Brain pericyte (primary cell): ENCODE results near the gene IL11.
A peak's percentile ranks its signal among the peaks of the same experiment; 100 is the strongest.
"Not testable (repeated sequence)": the region's sequence is repeated elsewhere in the genome, so short reads cannot be mapped to it uniquely, and the experiment has no call there.

Source experiments
- DNase-seq: peaks from one replicate; pipeline ENCODE4 v3.0.0-alpha.2; 2012; ENCODE audit warnings: low read depth, low spot score

IL11 gene

GRCh38 chr19:55352040-55352439 lies 18.2 kb downstream of the IL11 start:
- no peak for DNase-seq

- DNase-seq, result no peak
Observed at GRCh38 chr19:55350620-55351315, 19.5 kb downstream of the IL11 start.

- no peak for DNase-seq
Observed at GRCh38 chr19:55348317-55349034, 21.8 kb downstream of the IL11 start.

- DNase-seq, result no peak
Observed at GRCh38 chr19:55347442-55348009, 22.7 kb downstream of the IL11 start.

DNA sequence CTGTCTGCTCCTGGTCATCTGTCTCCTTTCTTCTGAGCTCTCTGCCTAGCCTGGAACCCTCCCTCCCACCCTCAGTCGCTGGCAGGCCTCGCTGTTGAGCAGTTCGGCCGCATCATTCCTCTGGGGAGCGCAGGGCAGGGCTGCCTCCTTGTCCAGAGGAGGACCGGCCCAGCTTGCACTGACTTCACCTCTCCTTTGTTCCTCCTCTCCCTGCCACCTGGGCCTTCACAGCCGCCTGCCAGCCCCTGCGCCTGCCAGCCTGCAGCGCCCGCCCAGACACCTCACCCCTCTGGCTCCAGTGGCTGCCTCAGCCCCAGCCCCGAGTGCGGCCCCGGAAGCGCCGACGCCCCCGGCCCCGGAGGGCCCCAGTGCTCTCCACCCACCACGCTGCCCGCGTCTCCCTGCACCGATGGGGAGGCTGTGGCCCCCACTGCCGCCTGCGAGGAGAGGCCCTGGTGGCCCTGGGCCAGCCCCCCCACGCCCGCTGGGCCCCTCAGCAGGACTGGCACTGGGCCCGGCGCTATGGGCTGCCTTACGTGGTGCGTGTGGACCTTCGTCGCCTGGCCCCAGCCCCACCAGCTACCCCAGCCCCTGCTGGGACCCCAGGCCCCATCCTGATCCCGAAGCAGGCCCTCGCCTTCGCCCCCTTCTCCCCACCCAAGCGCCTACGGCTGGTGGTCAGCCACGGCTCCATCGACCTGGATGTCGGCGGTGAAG lies 23.4 kb downstream of the IL11 start:
- DNase-seq, result no peak

- no peak for DNase-seq
Observed at GRCh38 chr19:55345818-55346724, 24.2 kb downstream of the IL11 start.

GRCh38 chr19:55345101-55345817 lies 25.0 kb downstream of the IL11 start:
- DNase-seq, result no peak

GRCh38 chr19:55344444-55344843 lies 25.8 kb downstream of the IL11 start:
- DNase-seq, result no peak

DNA sequence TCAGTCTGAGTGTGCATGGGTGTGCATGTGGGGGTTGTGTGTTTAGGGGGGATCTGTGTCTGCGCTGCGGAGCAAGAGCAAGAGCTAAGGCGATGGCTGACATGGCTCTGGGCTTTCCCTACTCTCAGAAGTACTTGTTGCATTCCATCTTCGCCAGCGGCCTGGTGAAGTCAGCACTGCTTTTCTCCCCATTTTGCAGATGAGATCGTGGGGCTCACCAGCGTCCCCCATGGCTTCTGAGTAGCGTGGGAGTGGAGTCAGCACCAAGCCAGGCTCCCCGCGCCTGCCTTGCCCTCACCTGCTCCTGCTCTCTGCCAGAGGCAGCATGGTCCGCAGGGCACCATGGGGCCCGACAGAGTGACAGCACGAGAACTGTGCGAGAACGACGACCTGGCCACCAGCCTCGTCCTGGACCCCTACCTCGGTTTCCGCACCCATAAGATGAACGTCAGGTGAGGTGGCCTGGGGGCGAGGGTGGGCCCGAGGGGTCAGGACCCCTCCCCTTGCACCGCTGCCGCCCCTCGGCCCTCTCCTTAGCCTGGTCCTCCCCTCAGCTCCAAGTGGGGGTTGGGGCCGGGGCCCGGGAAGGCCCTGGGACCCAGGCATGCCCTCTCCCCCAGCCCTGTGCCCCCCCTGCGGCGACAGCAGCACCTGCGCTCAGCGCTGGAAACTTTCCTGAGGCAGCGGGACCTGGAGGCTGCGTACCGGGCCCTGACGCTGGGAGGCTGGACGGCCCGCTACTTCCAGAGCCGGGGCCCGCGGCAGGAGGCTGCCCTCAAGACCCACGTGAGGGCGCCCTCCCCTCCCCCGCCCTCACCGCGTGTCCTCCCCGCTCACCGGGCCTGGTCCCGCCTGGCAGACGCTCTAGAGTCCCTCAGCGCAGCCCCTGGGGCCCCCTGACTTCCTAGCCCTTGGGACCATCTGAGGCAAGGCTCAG lies 28.4 kb downstream of the IL11 start:
- no peak for DNase-seq

DNA sequence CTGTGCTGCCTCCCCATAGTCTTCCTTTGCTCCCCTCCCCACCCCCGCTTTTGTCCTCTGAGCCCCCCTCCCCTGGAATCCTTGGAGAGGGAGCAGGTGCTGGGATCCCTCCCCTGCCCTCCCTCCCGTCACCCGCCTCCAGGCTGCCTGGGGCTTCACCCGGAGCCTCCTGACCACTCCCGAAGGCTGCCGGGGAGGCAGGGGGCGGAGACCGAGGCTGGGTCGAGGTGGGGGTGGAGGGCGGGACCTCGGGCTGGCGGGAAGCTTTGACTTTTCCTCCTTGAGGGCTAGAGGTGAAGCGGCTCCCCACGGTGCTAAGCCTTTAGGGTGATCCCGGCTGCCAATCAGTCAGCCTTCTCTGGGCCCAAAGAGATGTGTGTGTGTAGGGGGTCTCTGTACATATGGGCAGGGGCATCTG lies 29.1 kb downstream of the IL11 start:
- no peak for DNase-seq

GRCh38 chr19:55340784-55341147 lies 29.5 kb downstream of the IL11 start:
- DNase-seq, result no peak

- DNase-seq, result no peak
Observed at GRCh38 chr19:55339889-55340783, 30.1 kb downstream of the IL11 start.

DNA sequence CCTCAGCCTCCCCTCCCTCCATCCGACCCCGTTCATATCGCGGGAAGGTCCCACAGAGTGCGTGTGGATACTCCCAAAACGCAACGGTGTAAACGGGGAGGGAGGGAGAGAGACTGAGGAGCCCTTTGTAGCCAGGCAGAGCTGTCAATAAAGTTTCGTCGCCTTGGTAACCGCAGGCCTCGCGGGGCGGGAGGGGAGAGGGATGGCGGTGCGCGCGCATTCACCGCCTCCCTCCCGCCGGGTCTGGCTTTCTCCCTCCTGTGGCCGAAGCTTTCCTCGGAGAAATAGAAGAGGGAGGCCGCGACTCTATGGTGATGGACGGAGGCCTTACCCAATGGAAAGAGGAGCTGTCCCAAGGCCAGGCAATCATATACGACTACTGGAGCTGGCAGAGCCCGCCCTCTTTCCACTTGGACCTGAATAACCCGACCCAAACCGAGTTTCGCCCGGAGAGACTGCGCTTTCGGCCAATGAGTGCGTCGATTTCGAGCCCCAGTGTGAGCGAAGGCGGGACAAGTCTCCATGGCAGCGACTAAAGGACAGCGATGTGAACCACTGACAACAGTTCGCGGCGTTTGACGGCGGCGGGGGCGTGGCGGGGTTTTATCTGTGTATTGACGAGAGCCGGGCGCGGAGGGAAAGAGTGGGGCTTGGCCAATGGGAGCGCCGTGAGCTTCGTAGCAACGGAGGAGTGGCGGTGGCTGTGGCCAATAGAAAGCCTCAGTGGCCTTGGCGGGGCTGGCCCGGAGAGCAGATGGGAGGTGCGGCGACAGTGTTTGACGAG lies 31.0 kb downstream of the IL11 start, which contains the start of gene KMT5C:
TSS of gene KMT5C (plus strand) at position 772 of the 784 bp plus-strand sequence. CDS start 2,061 bp downstream, outside the sequence.
- DNase-seq, result peak; percentile 100

DNA sequence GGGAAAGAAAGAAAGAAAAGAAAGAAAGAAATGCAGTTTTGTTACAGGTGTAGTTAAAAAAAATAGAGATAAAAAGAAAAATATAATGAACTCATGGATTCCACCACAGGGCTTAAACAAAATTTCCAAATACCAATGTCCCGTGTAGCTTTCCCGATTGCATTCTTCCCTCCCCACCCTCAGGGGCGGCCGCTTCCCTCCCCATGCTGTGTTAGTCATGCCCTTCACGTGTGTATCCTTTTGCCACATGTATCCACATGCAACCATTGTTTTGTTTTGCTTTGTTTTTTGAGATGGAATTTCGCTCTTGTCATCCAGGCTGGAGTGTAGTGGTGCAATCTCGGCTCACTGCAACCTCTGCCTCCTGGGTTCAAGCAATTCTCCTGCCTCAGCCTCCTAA lies 34.2 kb downstream of the IL11 start:
- DNase-seq, result no peak

DNA sequence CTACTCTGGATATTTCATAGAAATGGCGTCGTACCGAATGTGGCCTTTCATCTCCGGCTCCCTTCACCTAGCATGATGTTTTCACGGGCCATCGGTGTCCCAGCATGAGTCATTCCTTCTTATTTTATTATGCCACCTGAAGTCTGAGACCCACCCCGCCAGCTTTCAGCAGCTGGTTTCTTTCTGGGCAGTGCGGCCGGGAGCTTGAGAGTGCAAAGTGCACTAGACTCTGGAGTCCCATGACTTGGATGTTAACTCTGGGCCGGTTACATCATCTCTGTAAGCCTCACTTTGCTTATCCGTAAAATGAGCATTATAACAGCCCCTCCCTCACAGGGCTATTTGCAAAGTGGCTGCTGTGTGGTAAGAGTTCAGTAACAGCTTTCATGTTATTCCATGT lies 36.4 kb downstream of the IL11 start:
- DNase-seq, result no peak

DNA sequence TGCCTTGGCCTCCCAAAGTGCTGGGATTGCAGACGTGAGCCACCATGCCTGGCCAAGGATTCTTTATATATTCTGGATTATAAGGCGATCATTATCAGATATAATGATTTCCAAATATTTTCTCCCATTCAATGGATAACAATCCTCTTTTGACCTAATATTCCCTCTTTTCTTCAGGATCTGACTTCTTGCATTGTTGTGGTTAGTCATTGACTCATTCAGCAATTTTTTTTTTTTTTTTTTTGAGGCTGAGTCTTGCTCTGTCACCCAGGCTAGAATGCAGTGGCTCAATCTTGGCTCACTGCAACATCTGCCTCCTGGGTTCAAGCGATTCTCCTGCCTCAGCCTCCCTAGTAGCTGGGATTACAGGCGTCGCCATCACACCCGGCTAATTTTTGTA lies 40.5 kb downstream of the IL11 start:
- not testable (repeated sequence) for DNase-seq

- DNase-seq, result not testable (repeated sequence)
Observed at GRCh38 chr19:55328774-55329318, 41.4 kb downstream of the IL11 start.
